GM12801 (cell line): ENCODE data around the gene NXN.

ENCODE experiments used
- CTCF ChIP-seq: IDR thresholded peaks from one replicate; pipeline ENCODE4 v1.5.1; 2011; ENCODE audit warnings: control low read depth; ENCODE audit not compliant: insufficient read length; ENCODE audit errors: extremely low read depth

Gene NXN

GRCh38 chr17:901191-901950 is 78.2 kb downstream of the NXN start:
- no peak for TF ChIP-seq CTCF

DNA sequence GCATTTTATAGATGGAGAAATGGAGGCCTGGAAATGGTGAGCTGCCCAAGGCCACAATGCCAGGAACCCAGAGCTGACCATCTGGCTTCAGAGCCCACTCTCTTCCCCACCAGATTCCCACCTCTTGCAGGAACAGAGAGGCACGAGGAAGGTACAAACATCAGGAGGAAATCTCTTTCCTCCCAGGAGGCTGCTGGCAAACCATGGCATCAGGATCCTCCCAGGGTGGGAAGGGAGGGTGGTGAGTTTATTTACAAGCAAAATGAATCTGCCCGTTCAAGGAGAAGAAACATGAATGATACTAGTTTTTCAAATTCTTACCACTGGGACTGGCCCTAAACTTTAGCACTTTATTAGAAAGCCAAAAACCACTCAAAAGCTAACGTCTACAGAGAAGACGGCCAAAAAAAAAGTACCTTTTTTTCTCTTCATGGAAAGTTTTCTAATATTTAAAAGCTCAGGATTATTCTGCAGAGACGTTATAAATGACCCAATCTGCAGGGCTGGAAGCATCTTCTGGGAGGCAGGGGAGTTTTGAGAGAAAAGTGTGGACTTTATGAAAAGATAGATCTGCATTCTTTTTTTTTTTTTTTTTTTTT is 79.1 kb downstream of the NXN start:
- TF ChIP-seq CTCF = no peak

GRCh38 chr17:897970-898619 is 81.5 kb downstream of the NXN start:
- TF ChIP-seq CTCF = no peak

DNA sequence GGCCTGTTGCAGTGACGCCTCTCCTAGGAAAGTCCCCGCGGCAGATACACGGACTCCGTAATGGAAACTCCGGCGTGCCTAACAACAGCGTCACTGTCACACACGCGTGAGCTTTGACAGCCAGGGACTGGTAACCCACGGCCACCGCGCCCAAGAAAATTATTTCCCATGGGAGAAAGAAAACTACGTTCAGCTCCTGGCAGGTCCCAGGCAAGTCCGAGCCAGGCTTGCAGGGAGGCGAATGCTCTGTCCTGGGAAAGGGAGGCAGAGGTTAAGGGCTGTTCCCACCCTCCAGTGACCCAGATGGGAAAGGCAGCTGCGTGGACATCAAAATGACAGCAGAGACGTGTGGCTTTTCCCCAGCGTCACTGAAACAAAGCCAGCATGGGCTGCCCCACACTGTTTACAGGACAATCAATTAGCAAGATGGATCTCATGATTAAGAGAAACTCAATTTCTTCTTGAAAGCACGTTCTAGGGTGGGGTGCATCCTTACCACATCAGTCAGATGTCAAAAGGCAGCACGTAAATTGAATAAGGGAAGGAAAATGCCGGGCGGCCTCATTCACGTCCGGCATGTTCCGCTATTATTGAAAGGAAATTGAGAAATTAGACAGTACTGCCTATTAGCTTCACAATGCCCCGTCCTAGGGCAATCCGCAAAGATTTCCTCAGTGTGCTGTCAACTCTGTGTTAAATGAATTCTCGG is 82.5 kb downstream of the NXN start:
- no peak for TF ChIP-seq CTCF

GRCh38 chr17:896454-896853 is 83.1 kb downstream of the NXN start:
- no peak for TF ChIP-seq CTCF

DNA sequence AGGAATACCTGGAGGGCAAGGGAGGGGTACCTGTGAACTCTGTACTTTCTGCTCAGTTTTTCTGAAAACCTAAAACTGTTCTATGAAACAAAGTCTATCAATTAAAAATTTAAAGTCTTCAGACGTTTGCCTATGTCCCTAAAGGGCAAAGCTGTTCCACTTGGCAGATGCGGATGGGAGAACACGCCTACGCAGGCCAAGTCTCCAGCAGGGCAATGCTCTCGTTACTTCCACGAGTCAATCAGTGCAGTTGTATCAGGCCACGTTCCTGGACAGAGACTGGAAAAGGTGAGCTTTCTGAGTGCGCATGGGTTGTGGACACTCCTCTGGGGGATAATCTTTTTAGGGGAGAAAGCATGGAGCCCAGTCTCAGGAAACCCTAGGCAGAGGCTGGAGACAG is 86.6 kb downstream of the NXN start:
- TF ChIP-seq CTCF = no peak

DNA sequence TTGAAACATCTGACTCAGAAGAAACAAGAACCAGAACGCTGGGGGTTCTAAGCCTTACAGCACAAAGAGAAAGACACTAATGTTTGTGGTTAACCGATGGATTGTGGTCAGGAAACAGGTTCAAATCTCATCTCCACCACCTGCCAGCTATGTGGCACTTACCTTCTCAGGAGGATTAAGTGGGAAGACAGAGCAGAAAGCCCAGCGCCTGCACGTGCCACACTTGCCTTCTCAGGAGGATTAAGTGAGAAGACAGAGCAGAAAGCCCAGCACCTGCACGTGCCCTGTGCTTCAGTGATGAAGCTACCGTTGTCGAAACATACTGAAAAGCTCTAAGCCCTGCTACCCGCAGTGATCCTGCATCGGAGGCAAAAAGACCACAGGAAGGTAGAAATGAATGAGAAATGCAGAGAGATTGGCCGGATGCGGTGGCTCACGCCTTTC is 90.6 kb downstream of the NXN start:
- no peak for TF ChIP-seq CTCF
